K562 (cell line): Measurements from ENCODE around the gene USP19. TPM values are rescaled to one million over a fixed set of nuclear protein-coding genes. Genes with fewer than 3 reads are reported as not detected.

ENCODE experiments used
- ATAC-seq: fragments of 200-7000 bp; cut with Tn5 transposase; 3 replicates; pipeline ENCODE4 v1.9.1; 2020; ENCODE audit warnings: moderate library complexity
- BruUV-seq: library from RNA; stranded (reverse); fragments of 400-500 nt; replicated peaks from 2 replicates; lab custom pipeline; 2021; lab: Mats Ljungman, UMichigan
- CTCF ChIA-PET: fragments of 300-600 bp; formaldehyde crosslinking; extraction: SDS; loops from one replicate; lab custom pipeline; 2021; ENCODE audit warnings: low intra/inter-chr PET ratio; lab: Yijun Ruan, JAX
- POLR2A ChIA-PET: fragments of 300-600, 350-650 bp; sonication (Branson Sonifier 250); formaldehyde crosslinking; extraction: SDS; loops from one replicate; lab custom pipeline; 2021; ENCODE audit warnings: antibody characterized with exemption, inconsistent platforms; lab: Yijun Ruan, JAX
- DNase-seq, 4 experiments: peaks; one replicate each; pipeline versions ENCODE4 v3.0.0 to v3.0.0-alpha.2; 2011 to 2018; ENCODE audit warnings: low spot score in 3 of 4, mixed read lengths in 3 of 4; ENCODE audit errors: extremely low read depth in 1 of 4
- FAIRE-seq: peaks from 2 replicates; lab custom pipeline; 2011; peaks lifted over from hg19 to GRCh38; lab: Jason Lieb, UNC
- H2AFZ ChIP-seq: 2 replicates; pipeline ENCODE4 v1.6.0; 2011; ENCODE audit warnings: low read depth, low read length, control low read depth, inconsistent platforms
- H3K27ac ChIP-seq: fragments of 200-600 bp; 3 replicates; pipeline ENCODE4 v1.8.0; 2011; ENCODE audit warnings: low read depth, mild to moderate bottlenecking, control low read depth, inconsistent platforms, low read length, moderate library complexity, mixed read lengths; ENCODE audit errors: extremely low read depth
- H3K27me3 ChIP-seq, 2 experiments: fragments of 300-600 bp in 1 of 2; 2 replicates in 1 of 2; 3 replicates in 1 of 2; pipeline versions ENCODE4 v1.6.0 to v1.8.0; 2011; ENCODE audit warnings: inconsistent platforms in 2 of 2, low read length in 2 of 2, mild to moderate bottlenecking in 1 of 2, mixed read lengths in 1 of 2, moderate library complexity in 1 of 2; ENCODE audit not compliant: control insufficient read depth in 2 of 2, insufficient read depth in 2 of 2
- H3K36me3 ChIP-seq: fragments of 300-600 bp; 3 replicates; pipeline ENCODE4 v1.8.0; 2011; ENCODE audit warnings: mild to moderate bottlenecking, low read length, inconsistent platforms; ENCODE audit not compliant: control insufficient read depth, insufficient read depth
- H3K4me1 ChIP-seq, 2 experiments: fragments of 200-600 bp in 1 of 2; replicated peaks in 1 of 2; 2 replicates in 1 of 2; 3 replicates in 1 of 2; pipeline versions ENCODE4 v1.5.1 to v1.8.0; 2011; ENCODE audit warnings: inconsistent platforms in 2 of 2, low read length in 2 of 2, mild to moderate bottlenecking in 1 of 2, mixed read lengths in 1 of 2, moderate library complexity in 1 of 2; ENCODE audit not compliant: control insufficient read depth in 2 of 2, insufficient read depth in 2 of 2
- H3K4me2 ChIP-seq: 2 replicates; pipeline ENCODE4 v1.6.1; 2011; ENCODE audit warnings: low read length, control low read depth, inconsistent platforms, mixed read lengths; ENCODE audit not compliant: insufficient read depth
- H3K4me3 ChIP-seq: fragments of 200-600 bp; sonication (generic), shearing (Covaris generic); 2 replicates; pipeline ENCODE4 v1.5.1; 2016; ENCODE audit warnings: control low read depth, inconsistent platforms
- H3K79me2 ChIP-seq: fragments of 200-600 bp; 3 replicates; pipeline ENCODE4 v1.8.0; 2011; ENCODE audit warnings: low read length, inconsistent platforms; ENCODE audit not compliant: control insufficient read depth, insufficient read depth
- H3K9ac ChIP-seq, 2 experiments: 2 replicates each; pipeline versions ENCODE4 v1.6.0 to v1.6.1; 2011; ENCODE audit warnings: low read depth in 2 of 2, low read length in 2 of 2, control low read depth in 1 of 2, inconsistent platforms in 1 of 2, mild to moderate bottlenecking in 1 of 2, mixed read lengths in 1 of 2; ENCODE audit not compliant: insufficient read depth in 1 of 2
- H3K9me1 ChIP-seq: one replicate; pipeline ENCODE4 v1.6.0; 2011; ENCODE audit warnings: inconsistent platforms, mild to moderate bottlenecking, low read length, moderate library complexity; ENCODE audit not compliant: control insufficient read depth, insufficient read depth
- H3K9me3 ChIP-seq: replicated peaks from 2 replicates; pipeline ENCODE4 v1.5.1; 2011; ENCODE audit warnings: low read depth, low read length, inconsistent platforms; ENCODE audit not compliant: control insufficient read depth, insufficient read depth
- H4K20me1 ChIP-seq: replicated peaks from 2 replicates; pipeline ENCODE4 v1.6.1; 2011; ENCODE audit warnings: low read length, inconsistent platforms, mixed read lengths; ENCODE audit not compliant: control insufficient read depth, insufficient read depth
- FUS ChIP-seq: fragments of 200-400 bp; formaldehyde crosslinking; optimal IDR thresholded peaks from 2 replicates; pipeline ENCODE3; 2017; ENCODE audit warnings: low read depth, low read length
- MAFK ChIP-seq: IDR thresholded peaks from 2 replicates; pipeline ENCODE4 v1.6.1; 2011; ENCODE audit warnings: low read length, improper control_type of control experiment
- SMAD1 ChIP-seq: fragments of 150-350 bp; IDR thresholded peaks from 2 replicates; pipeline ENCODE4 v1.6.1; 2014; ENCODE audit warnings: low read length, low read depth; ENCODE audit not compliant: partially characterized antibody
- SP2 ChIP-seq: IDR thresholded peaks from 2 replicates; pipeline ENCODE4 v1.6.1; 2011; ENCODE audit warnings: mild to moderate bottlenecking, low read depth, low read length, moderate library complexity; ENCODE audit not compliant: poor library complexity, severe bottlenecking; ENCODE audit errors: extremely low read depth
- TCF7L2 ChIP-seq: fragments of 150-350 bp; IDR thresholded peaks from 2 replicates; pipeline ENCODE4 v1.6.1; 2016; ENCODE audit warnings: low read depth, mild to moderate bottlenecking, low read length, moderate library complexity
- WGBS: fragments of 100-300 bp; shearing (Covaris generic); methylation state at CpG from one replicate; pipeline ENCODE4 v1.1.6; 2016; ENCODE audit warnings: low coverage, mixed read lengths; ENCODE audit not compliant: insufficient coverage; ENCODE audit errors: missing lambda C conversion rate; 5-methylcytosine and 5-hydroxymethylcytosine counted together
- in situ Hi-C: fragments of 300-500 bp; cut with MboI; formaldehyde crosslinking; loops from 4 replicates; pipeline ENCODE4 v1.15.0; 2018; ENCODE audit warnings: inconsistent platforms, mixed read lengths
- intact Hi-C: fragments of 100-400 bp; cut with micrococcal nuclease; formaldehyde crosslinking; loops from 2 replicates; pipeline ENCODE4 v1.14.2; 2022
- polyA plus RNA-seq, 8 experiments: library from polyadenylated mRNA; depleted of rRNA in 4 of 8; stranded (reverse) in 5 of 8; unstranded in 3 of 8; fragments of >200 nt; fragmentation: Nextera tagmentation in 2 of 8; fragmentation: Illumina TruSeq in 1 of 8; extraction: Ambion mirVana in 2 of 8; extraction: Trizol in 1 of 8; gene quantifications; 2 replicates each; pipeline versions ENCODE4 v1.2.1 to v1.2.3, GENCODE V29; 2011 to 2014; ENCODE audit warnings: inconsistent platforms in 1 of 8, missing spikeins in 1 of 8
- total RNA-seq, 7 experiments: library from RNA; depleted of rRNA in 6 of 7; stranded (reverse); fragments of >200 nt in 6 of 7; fragmentation: Illumina TruSeq in 2 of 7; extraction: Trizol in 2 of 7; gene quantifications; 2 replicates each; pipeline versions ENCODE4 v1.2.1 to v1.2.3, GENCODE V29; 2011 to 2021; ENCODE audit warnings: low replicate concordance in 1 of 7
- TF ChIP-seq, protein P1 (sequence below): fragments of 450-650 bp; IDR thresholded peaks from 2 replicates; pipeline ENCODE4 v1.6.1; 2018; ENCODE audit not compliant: partially characterized antibody
- TF ChIP-seq, protein P2 (sequence below): sonication (generic); formaldehyde crosslinking; IDR thresholded peaks from 2 replicates; pipeline ENCODE4 v1.8.0; 2022; ENCODE audit warnings: mild to moderate bottlenecking, missing genetic modification reagents
- TF ChIP-seq, protein P3 (sequence below), 2 experiments: IDR thresholded peaks; 2 replicates each; pipeline ENCODE4 v1.6.1; 2011; ENCODE audit warnings: borderline replicate concordance in 1 of 2, control low read depth in 1 of 2, low read depth in 1 of 2, low read length in 1 of 2, mild to moderate bottlenecking in 1 of 2, mixed read lengths in 1 of 2, moderate library complexity in 1 of 2; ENCODE audit not compliant: insufficient read depth in 1 of 2, insufficient read length in 1 of 2, poor library complexity in 1 of 2, severe bottlenecking in 1 of 2; ENCODE audit errors: extremely low read depth in 1 of 2
- TF ChIP-seq, protein P4 (sequence below): fragments of 450-650 bp; IDR thresholded peaks from 2 replicates; pipeline ENCODE4 v1.6.1; 2016; ENCODE audit warnings: mild to moderate bottlenecking

USP19 gene
- total and polyA plus RNA-seq, 9 of the 15 experiments (the other 6 are each of a cell fraction or from before 2014, with no cell fraction given), result 0.24 to 65.9 (median 36.9) TPM

DNA sequence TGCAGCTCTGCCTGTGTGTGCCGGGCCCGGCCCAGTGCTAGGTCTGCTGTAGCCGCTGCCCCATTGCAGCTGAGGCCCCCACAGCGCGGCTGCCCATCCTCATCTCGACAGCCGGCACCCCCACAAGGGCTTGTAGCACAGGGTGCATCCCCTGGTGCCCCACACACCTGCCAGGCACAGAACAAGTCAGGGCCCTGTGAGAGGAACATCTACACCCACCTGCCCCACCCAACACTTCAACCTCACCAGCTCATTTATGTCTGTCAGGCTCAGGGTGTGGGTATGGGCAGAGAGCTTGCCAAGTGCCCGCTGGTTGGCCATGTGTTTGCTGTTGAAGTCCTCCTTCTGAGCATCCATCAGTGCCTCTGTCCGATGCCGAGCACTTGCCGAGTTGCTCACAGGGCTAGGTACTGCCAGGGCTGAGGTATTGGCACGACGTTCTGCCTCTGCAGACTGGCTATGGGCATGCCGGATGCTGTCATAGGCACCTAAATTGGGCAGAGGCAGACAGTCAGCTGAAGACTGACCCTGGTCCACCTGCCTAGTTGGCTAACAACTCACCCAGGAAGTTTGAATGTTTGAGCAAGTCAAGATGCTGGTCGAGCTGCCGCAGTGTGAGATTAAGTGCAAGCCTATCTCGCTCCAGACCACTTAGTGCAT, 2.4 kb upstream of the USP19 start (continued):
- TF ChIP-seq, protein P1, sequence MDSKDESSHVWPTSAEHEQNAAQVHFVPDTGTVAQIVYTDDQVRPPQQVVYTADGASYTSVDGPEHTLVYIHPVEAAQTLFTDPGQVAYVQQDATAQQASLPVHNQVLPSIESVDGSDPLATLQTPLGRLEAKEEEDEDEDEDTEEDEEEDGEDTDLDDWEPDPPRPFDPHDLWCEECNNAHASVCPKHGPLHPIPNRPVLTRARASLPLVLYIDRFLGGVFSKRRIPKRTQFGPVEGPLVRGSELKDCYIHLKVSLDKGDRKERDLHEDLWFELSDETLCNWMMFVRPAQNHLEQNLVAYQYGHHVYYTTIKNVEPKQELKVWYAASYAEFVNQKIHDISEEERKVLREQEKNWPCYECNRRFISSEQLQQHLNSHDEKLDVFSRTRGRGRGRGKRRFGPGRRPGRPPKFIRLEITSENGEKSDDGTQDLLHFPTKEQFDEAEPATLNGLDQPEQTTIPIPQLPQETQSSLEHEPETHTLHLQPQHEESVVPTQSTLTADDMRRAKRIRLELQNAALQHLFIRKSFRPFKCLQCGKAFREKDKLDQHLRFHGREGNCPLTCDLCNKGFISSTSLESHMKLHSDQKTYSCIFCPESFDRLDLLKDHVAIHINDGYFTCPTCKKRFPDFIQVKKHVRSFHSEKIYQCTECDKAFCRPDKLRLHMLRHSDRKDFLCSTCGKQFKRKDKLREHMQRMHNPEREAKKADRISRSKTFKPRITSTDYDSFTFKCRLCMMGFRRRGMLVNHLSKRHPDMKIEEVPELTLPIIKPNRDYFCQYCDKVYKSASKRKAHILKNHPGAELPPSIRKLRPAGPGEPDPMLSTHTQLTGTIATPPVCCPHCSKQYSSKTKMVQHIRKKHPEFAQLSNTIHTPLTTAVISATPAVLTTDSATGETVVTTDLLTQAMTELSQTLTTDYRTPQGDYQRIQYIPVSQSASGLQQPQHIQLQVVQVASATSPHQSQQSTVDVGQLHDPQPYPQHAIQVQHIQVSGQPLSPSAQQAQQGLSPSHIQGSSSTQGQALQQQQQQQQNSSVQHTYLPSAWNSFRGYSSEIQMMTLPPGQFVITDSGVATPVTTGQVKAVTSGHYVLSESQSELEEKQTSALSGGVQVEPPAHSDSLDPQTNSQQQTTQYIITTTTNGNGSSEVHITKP, result no peak
- no peak for TF ChIP-seq MAFK
- no peak for TF ChIP-seq SMAD1
- no peak for TF ChIP-seq FUS
- TF ChIP-seq, protein P2, sequence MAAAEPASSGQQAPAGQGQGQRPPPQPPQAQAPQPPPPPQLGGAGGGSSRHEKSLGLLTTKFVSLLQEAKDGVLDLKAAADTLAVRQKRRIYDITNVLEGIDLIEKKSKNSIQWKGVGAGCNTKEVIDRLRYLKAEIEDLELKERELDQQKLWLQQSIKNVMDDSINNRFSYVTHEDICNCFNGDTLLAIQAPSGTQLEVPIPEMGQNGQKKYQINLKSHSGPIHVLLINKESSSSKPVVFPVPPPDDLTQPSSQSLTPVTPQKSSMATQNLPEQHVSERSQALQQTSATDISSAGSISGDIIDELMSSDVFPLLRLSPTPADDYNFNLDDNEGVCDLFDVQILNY (CRISPR knock-in tag), result no peak

DNA sequence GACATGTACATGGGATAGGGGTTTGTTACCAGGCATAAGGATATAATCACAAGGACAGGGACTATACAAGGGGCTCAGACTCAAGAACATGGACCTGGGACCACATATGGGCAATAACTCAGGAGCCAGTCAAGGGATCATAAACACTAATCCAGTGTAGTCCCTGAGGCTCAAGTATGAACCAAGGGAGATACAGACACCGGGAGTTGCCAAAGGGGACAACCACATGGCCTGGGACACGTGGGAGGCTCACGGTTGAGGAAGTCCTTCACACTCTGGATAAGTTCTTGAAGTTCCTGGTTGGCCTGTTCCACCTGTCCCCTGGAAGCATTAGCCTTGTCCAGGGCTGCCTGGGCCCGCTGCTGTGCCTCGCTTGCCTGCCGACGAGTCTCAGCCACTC, 1.8 kb upstream of the USP19 start:
- ATAC-seq (no peak), DNase-seq (no peak), FAIRE-seq (no peak)
- Histone ChIP-seq H3K4me3 (no peak overlapping the region), H3K27me3 (no peaks in the 10 kb centered on the region), H3K79me2 (peaks cover 20% of the 10 kb centered on the region), H2AFZ (no peak overlapping the region), H4K20me1 (no peaks in the 10 kb centered on the region), H3K27ac (no peak overlapping the region), H3K4me1 (peaks cover 9 to 39% of the 10 kb centered on the region in 2 experiments; a peak in 4 of 5 replicates), H3K4me2 (no peak overlapping the region), H3K9me1 (no peaks in the 10 kb centered on the region), H3K9me3 (no peaks in the 10 kb centered on the region), H3K9ac (peak overlapping the region in 1 of 2 experiments; percentile 64; a peak in 1 of 4 replicates), H3K36me3 (peaks cover 21% of the 10 kb centered on the region; the same call in 2 of the 3 replicates)
- WGBS, result 74% methylated on average over 7 of the region's 7 CpGs
- POLR2A ChIA-PET, result interaction anchor here (0.6 to 2.1 kb wide), 2 partner anchors 10 to 45 kb away, joined by 3 to 5 read pairs; partner anchors contain the start of gene LAMB2
- in situ Hi-C loops, result no loop called here
- TF ChIP-seq, protein P3, sequence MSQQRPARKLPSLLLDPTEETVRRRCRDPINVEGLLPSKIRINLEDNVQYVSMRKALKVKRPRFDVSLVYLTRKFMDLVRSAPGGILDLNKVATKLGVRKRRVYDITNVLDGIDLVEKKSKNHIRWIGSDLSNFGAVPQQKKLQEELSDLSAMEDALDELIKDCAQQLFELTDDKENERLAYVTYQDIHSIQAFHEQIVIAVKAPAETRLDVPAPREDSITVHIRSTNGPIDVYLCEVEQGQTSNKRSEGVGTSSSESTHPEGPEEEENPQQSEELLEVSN (IDR thresholded peaks at IDR 0.05; ENCODE audit: borderline replicate concordance in 1 of 2, extremely low read depth in 1 of 2, insufficient read depth in 1 of 2, insufficient read length in 1 of 2, low read depth in 1 of 2, low read length in 1 of 2, poor library complexity in 1 of 2, severe bottlenecking in 1 of 2), result peak in 1 of 2 experiments; percentile 10
- TF ChIP-seq, protein P4, sequence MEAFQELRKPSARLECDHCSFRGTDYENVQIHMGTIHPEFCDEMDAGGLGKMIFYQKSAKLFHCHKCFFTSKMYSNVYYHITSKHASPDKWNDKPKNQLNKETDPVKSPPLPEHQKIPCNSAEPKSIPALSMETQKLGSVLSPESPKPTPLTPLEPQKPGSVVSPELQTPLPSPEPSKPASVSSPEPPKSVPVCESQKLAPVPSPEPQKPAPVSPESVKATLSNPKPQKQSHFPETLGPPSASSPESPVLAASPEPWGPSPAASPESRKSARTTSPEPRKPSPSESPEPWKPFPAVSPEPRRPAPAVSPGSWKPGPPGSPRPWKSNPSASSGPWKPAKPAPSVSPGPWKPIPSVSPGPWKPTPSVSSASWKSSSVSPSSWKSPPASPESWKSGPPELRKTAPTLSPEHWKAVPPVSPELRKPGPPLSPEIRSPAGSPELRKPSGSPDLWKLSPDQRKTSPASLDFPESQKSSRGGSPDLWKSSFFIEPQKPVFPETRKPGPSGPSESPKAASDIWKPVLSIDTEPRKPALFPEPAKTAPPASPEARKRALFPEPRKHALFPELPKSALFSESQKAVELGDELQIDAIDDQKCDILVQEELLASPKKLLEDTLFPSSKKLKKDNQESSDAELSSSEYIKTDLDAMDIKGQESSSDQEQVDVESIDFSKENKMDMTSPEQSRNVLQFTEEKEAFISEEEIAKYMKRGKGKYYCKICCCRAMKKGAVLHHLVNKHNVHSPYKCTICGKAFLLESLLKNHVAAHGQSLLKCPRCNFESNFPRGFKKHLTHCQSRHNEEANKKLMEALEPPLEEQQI, result no peak
- no peak for TF ChIP-seq SP2
- no peak for TF ChIP-seq TCF7L2
- BruUV-seq, result no TSS peak
- intact Hi-C loops, result no loop called here
- CTCF ChIA-PET, result no interaction called here
